Hepatocyte (in vitro differentiated cells): ENCODE data around the gene ECHS1. TPM values are rescaled to one million over a fixed set of nuclear protein-coding genes. Genes with fewer than 3 reads are reported as not detected.
"Not testable (repeated sequence)": the region's sequence is repeated elsewhere in the genome, so short reads cannot be mapped to it uniquely, and the experiment has no call there.

Source experiments
- DNase-seq: peaks from one replicate; pipeline ENCODE4 v3.0.0-alpha.2; 2016; ENCODE audit warnings: low spot score
- H2AFZ ChIP-seq: fragments of 200-600 bp; sonication (generic); 2 replicates; pipeline ENCODE4 v1.6.0; 2016; ENCODE audit warnings: antibody characterized with exemption, mild to moderate bottlenecking
- H3K27ac ChIP-seq: fragments of 200-600 bp; sonication (generic); 2 replicates; pipeline ENCODE4 v1.5.1; 2016; ENCODE audit warnings: mild to moderate bottlenecking
- H3K27me3 ChIP-seq: fragments of 200-600 bp; sonication (generic); 2 replicates; pipeline ENCODE4 v1.6.1; 2016
- H3K36me3 ChIP-seq: fragments of 200-600 bp; sonication (generic); replicated peaks from 2 replicates; pipeline ENCODE4 v1.5.1; 2016; ENCODE audit warnings: low read depth; ENCODE audit not compliant: insufficient read depth
- H3K4me1 ChIP-seq: fragments of 200-600 bp; sonication (generic); 2 replicates; pipeline ENCODE4 v1.5.1; 2016; ENCODE audit warnings: mild to moderate bottlenecking, moderate library complexity; ENCODE audit not compliant: insufficient read depth
- H3K4me2 ChIP-seq: fragments of 200-600 bp; sonication (generic); 2 replicates; pipeline ENCODE4 v1.6.0; 2016
- H3K4me3 ChIP-seq: fragments of 200-600 bp; sonication (generic); 2 replicates; pipeline ENCODE4 v1.5.1; 2016; ENCODE audit warnings: mild to moderate bottlenecking
- H3K79me2 ChIP-seq: fragments of 200-600 bp; sonication (generic); 2 replicates; pipeline ENCODE4 v1.6.0; 2017; ENCODE audit warnings: mild to moderate bottlenecking
- H3K9me2 ChIP-seq: fragments of 200-600 bp; sonication (generic); replicated peaks from 2 replicates; pipeline ENCODE4 v1.6.0; 2017; ENCODE audit warnings: mild to moderate bottlenecking; ENCODE audit not compliant: insufficient read depth
- H3K9me3 ChIP-seq: fragments of 200-600 bp; sonication (generic); 2 replicates; pipeline ENCODE4 v1.5.1; 2016; ENCODE audit warnings: low read depth, mild to moderate bottlenecking
- H4K20me1 ChIP-seq: fragments of 200-600 bp; sonication (generic); 2 replicates; pipeline ENCODE4 v1.6.0; 2016; ENCODE audit warnings: mild to moderate bottlenecking; ENCODE audit not compliant: insufficient read depth, poor library complexity, severe bottlenecking
- EZH2 ChIP-seq: fragments of 200-600 bp; sonication (generic); IDR thresholded peaks from 2 replicates; pipeline ENCODE4 v1.6.1; 2016; ENCODE audit warnings: antibody characterized with exemption, mild to moderate bottlenecking, borderline replicate concordance
- EZH2phosphoT487 ChIP-seq: fragments of 200-600 bp; sonication (generic); IDR thresholded peaks from one replicate; pipeline ENCODE4 v1.6.1; 2018; ENCODE audit warnings: antibody characterized with exemption, mild to moderate bottlenecking, low read depth, moderate library complexity; ENCODE audit not compliant: unreplicated experiment, severe bottlenecking
- WGBS: methylation state at CpG from one replicate; pipeline ENCODE4 v1.1.6; 2016; ENCODE audit warnings: low lambda C conversion rate; ENCODE audit errors: missing lambda C conversion rate; 5-methylcytosine and 5-hydroxymethylcytosine counted together
- polyA plus RNA-seq: library from polyadenylated mRNA; unstranded; fragments of >200 nt; fragmentation: Nextera tagmentation; extraction: Ambion mirVana; gene quantifications from 2 replicates; pipeline ENCODE4 v1.2.1, GENCODE V29; 2016
- total RNA-seq: library from RNA; depleted of rRNA; stranded (reverse); fragments of >200 nt; gene quantifications from 2 replicates; pipeline ENCODE4 v1.2.3, GENCODE V29; 2014
- TF ChIP-seq, protein P1 (sequence below): fragments of 200-600 bp; sonication (generic); IDR thresholded peaks from 2 replicates; pipeline ENCODE4 v1.5.1; 2016; ENCODE audit warnings: antibody characterized with exemption, mild to moderate bottlenecking; ENCODE audit not compliant: poor library complexity

Gene ECHS1
- total and polyA plus RNA-seq, 2 experiments from 2014 or later: 146 to 204 TPM

DNA sequence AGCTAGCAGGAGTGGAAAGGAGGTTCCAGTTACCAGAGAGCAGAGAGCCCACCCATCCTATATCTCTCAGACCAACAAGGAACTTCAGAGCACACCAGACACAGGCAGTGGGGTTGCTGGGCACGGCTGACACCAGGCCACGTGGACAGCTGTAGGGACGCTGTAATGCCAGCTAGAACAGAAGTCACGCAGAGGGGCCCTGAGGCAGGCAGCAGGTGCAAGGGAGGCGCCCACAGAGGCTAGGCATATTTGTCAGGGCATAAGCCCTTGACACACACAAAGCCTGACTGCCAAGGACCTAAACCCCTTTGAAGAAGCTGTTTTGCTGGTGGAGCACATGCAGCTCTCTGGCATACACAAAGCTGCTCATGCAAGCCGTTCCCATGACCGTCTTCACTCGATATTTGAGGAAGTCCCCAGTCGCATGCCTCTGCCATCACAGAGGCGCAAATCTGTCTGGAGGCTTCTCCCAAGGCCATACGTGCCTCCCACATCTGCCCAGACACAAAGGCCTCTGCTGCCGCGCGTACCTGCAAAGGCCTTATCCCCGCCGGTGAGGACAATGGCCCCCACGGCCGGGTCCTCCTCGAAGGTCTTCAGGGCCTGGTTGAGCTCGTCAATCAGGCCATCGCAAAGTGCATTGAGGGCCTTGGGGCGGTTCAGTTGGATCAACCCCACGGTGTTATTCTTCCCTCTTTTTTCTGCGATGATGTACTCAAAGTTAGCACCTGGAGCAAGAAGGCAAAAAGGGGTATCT, 2.9 kb downstream of the ECHS1 start:
- H3K9me3 ChIP-seq: no peaks in the 10 kb centered on the region
- H3K4me1 ChIP-seq: no peaks in the 10 kb centered on the region
- H3K79me2 ChIP-seq: peaks cover 9% of the 10 kb centered on the region
- H3K9me2 ChIP-seq: no peaks in the 10 kb centered on the region
- H3K4me2 ChIP-seq: no peak overlapping the region
- H3K4me3 ChIP-seq: no peak overlapping the region
- no peaks in the 10 kb centered on the region for H4K20me1 ChIP-seq
- H3K27me3 ChIP-seq: no peaks in the 10 kb centered on the region
- no peak for TF ChIP-seq EZH2phosphoT487
- TF ChIP-seq EZH2: no peak
- no peak overlapping the region for H3K27ac ChIP-seq
- 93% methylated on average over 24 of the region's 24 CpGs for WGBS
- no peak overlapping the region for H2AFZ ChIP-seq
- no peaks in the 10 kb centered on the region for H3K36me3 ChIP-seq
- no peak for DNase-seq

DNA sequence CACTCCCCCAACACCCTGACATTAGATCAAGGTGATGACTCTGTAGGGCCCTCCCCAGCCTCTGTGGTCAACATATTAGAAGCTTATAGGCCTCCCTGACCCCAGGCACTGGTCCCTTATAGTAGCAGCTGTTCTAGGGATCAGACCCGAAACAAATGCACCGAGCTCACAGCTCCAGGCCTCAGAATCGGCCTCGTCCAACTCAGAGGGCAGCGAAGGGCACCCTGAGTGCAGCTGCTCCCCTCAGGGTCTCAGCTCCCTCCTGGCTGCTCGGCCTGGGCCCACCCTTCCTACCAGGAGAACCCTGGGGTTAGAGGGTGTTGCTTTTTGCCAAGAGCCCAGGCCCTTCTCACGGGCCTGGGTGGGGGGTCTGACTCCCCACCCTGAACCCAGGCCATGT, 5.0 kb downstream of the ECHS1 start:
- Histone ChIP-seq H3K36me3 (no peaks in the 10 kb centered on the region), H3K27ac (no peak overlapping the region), H2AFZ (no peak overlapping the region), H4K20me1 (no peaks in the 10 kb centered on the region), H3K27me3 (no peaks in the 10 kb centered on the region), H3K79me2 (peaks cover 9% of the 10 kb centered on the region), H3K9me2 (no peaks in the 10 kb centered on the region), H3K4me1 (no peaks in the 10 kb centered on the region), H3K9me3 (no peaks in the 10 kb centered on the region), H3K4me2 (no peak overlapping the region), H3K4me3 (no peak overlapping the region)
- TF ChIP-seq EZH2phosphoT487 (no peak), EZH2 (no peak)
- TF ChIP-seq, protein P1, sequence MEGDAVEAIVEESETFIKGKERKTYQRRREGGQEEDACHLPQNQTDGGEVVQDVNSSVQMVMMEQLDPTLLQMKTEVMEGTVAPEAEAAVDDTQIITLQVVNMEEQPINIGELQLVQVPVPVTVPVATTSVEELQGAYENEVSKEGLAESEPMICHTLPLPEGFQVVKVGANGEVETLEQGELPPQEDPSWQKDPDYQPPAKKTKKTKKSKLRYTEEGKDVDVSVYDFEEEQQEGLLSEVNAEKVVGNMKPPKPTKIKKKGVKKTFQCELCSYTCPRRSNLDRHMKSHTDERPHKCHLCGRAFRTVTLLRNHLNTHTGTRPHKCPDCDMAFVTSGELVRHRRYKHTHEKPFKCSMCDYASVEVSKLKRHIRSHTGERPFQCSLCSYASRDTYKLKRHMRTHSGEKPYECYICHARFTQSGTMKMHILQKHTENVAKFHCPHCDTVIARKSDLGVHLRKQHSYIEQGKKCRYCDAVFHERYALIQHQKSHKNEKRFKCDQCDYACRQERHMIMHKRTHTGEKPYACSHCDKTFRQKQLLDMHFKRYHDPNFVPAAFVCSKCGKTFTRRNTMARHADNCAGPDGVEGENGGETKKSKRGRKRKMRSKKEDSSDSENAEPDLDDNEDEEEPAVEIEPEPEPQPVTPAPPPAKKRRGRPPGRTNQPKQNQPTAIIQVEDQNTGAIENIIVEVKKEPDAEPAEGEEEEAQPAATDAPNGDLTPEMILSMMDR: no peak
- DNase-seq: no peak
- 93% methylated on average over 7 of the region's 7 CpGs for WGBS

DNA sequence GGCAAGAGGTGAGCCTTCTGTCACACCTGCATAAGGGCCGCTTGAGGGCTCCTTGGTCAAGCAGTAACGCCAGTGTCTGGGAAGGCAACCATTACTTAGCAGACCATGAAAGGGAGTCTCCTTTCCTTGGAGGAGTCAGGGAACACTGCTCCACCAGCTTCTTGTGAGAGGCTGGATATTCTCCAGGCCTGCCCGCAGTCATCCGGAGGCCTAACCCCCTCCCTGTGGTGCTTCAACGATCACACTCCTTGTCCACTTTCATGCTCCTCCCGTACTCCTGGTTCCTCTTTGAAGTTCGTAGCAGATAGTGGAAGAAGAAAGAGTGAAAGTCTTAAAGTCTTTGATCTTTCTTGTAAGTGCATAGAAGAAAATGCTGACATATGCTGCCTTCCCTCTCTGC, 5.7 kb downstream of the ECHS1 start:
- H3K9me2 ChIP-seq, H3K9me3 ChIP-seq, H3K36me3 ChIP-seq, H3K27me3 ChIP-seq, H2AFZ ChIP-seq, H3K4me2 ChIP-seq, H3K4me1 ChIP-seq, H3K79me2 ChIP-seq, DNase-seq, H4K20me1 ChIP-seq, H3K4me3 ChIP-seq, H3K27ac ChIP-seq: not testable (repeated sequence)
- 64% methylated on average over 5 of the region's 7 CpGs for WGBS

DNA sequence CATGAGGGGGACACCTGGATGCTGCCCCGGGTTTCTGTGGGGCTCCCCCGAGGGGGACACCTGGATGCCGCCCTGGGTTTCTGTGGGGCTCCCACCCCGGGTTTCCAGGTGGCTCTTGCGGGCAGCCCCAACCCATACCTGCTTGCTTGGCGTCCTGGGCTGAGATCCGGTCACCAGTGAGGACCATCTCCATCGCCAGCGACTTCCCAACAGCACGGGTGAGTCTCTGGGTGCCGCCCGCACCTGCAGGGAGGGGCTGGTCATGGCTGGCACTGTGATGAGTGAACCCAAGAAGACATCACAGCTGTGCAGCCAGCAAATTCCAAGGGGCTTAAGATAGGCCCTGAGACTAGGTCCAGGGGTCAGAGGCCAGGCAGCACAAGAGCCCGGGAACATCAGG, 6.4 kb downstream of the ECHS1 start:
- WGBS: 97% methylated on average over 13 of the region's 13 CpGs
- no peak for DNase-seq
- Histone ChIP-seq H3K79me2 (no peaks in the 10 kb centered on the region), H2AFZ (no peak overlapping the region), H3K9me2 (no peaks in the 10 kb centered on the region), H3K36me3 (no peaks in the 10 kb centered on the region), H3K27ac (no peak overlapping the region), H4K20me1 (no peaks in the 10 kb centered on the region), H3K4me1 (no peaks in the 10 kb centered on the region), H3K9me3 (no peaks in the 10 kb centered on the region), H3K27me3 (no peaks in the 10 kb centered on the region), H3K4me3 (no peak overlapping the region), H3K4me2 (no peak overlapping the region)
- TF ChIP-seq EZH2phosphoT487: no peak
- TF ChIP-seq EZH2: no peak
- TF ChIP-seq, protein P1: no peak
